Measurements from ENCODE around the gene FOXD3.
A peak's percentile ranks its signal among the peaks of the same experiment; 100 is the strongest.

Gene FOXD3

DNA sequence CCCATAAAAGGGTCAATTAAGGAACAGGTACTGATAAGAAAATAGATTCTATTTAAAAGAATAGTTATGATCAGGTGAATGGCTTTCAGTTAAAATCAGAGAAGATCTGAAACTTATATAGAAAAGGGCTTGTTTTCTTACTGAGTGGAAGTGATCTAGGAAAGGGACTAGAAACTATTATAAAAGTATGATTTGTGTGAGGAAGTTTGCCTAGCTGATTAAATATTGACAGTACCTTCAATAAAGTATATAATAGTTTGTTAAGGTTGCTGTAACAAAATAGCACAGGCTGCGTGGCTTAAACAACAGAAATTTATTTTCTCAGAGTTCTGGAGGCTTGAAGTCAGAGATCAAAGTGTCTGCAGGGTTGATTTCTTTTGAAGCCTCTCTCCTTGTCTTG, 39.7 kb downstream of the FOXD3 start:
- no peak for DNase-seq (ENCODE audit: low read depth)

DNA sequence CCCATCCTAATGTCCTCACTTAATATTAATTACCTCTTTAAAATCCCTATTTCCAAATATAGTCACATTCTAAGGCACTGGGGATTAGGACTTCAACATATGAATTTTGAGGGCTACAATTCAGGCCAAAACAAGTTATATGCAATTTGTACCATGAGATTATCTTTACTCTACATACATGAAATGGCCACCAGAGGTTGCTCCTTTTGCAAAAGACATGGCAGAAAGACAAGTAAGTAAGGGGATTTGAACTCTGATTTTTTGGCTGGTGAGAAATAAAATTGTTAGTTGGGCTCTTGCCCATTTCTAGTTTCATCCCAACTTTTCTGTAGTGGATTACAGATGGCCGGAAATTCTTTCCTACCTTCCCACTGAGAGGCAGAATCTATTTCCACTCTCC, 40.2 kb downstream of the FOXD3 start:
- no peak for DNase-seq (ENCODE audit: low read depth)

DNA sequence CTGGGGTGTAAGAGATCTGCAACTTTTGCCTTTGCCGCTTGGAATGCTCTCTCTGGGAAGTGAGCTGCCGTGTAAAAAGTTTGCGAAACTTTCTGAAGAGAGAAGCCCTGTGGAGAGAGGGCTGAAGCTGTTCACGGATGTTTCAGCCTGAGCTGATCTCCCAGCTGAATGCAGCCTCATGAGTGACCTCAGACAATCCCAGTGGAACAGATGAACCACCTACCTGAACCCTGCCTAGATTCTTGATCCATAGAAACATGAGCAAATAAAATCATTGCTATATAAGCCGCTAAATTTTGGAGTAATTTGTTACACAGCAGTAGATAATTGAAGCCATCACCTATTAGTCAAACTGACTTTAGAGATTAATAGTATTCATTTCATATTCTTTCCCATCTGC, 40.6 kb downstream of the FOXD3 start:
- DNase-seq (ENCODE audit: low read depth): no peak

DNA sequence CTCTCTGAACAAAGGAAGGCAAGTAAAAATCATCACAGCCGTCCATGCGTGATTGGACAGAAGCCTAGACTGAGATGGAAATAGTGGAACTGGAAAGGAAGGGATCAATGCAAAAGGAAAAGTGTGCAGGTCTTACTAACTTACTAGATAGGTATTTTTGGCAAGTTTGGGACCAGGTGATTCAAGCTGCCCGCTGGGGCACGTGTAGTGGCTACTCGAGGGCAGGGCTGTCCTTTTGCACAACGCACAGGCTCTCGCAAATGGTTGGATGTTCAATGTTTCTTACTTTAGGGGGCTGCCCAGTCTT, 44.5 kb downstream of the FOXD3 start:
- no peak for DNase-seq (ENCODE audit: low read depth)

DNA sequence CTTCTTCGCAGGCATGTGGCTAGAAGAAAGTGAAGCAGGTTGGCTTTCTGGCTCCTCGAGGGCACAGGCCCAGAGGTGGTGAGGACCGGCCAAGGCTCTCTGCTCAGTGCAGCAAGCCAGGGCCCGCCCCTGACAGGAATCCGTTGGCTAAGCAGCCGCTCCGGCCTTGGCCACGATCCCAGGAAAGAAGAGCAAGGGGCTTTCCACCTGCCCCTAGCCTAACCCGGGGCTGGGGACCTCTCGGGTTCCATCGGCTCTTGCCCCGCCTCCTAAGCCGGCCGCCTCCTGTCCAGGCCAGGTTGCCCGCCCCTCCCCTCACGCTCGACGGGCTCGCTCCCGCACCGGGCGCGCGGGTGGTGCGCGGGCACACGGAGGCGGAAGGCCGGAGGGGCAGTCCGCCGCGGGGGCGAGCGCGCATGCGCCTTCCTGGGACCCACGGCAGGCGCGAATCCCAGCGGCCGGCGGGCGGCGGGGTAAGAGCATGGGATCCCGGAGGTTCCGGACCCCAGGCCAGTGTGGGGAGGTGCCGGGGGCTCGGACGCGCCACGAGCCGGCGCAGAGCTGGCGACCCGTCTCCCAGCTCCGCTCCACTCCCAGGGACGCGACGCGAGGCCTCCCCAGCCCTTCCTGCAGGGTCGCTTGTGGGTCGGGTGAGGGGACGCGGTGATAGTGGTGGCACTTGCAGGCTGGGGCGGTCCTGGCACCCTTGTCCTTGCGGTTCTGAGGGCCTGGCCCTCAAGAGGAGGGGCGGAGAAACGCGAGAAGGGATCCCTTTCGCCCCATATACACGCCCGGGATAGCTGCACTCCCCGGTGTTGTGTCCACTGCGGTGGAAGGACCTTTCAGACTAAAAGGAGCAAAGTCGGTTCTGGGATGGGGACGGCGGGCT, 45.1 kb downstream of the FOXD3 start, which contains the start of gene ALG6:
Gene ALG6, plus strand, starts transcription at position 413 of the 889 bp plus-strand sequence. CDS start 3,351 bp downstream, outside the sequence.
- peak; percentile 87 for DNase-seq (ENCODE audit: low read depth)

DNA sequence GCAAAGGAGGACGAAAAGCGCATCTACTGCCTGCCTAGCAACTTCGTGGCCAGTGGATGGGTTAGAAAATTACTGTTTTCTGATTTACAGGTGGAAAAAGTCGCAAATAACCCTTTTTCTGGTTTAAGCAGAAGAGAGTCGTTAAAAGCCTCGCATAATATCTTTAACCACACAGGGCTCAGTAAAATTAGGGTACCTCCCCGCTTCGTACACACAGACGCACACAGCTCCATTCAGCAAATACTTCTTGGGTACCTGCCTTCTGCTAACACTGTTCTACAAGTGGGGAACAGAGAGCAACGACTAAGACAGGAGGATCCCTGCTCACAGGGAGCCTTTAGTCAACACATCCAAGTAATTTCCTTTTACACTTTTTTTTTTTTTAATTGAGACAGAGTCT, 45.8 kb downstream of the FOXD3 start:
- DNase-seq (ENCODE audit: low read depth): no peak
